SK-N-SH (cell line): Measurements from ENCODE around the gene SMYD4. TPM values are rescaled to one million over a fixed set of nuclear protein-coding genes. Genes with fewer than 3 reads are reported as not detected.

Experiments
- CTCF ChIA-PET: fragments of 300-600, 350-600 bp; formaldehyde crosslinking; extraction: SDS; loops from one replicate; lab custom pipeline; 2021; lab: Yijun Ruan, JAX
- POLR2A ChIA-PET: fragments of 350-600 bp; sonication (Branson Sonifier 250); formaldehyde crosslinking; extraction: SDS; loops from one replicate; lab custom pipeline; 2020; ENCODE audit warnings: antibody characterized with exemption, inconsistent platforms; lab: Yijun Ruan, JAX
- DNase-seq: peaks from one replicate; pipeline ENCODE4 v3.0.0; 2012
- H2AFZ ChIP-seq: fragments of 200-600 bp; sonication (generic); 2 replicates; pipeline ENCODE4 v1.8.1; 2016; ENCODE audit warnings: antibody characterized with exemption, mild to moderate bottlenecking, low read depth
- H3F3A ChIP-seq: fragments of 200-600 bp; sonication (generic); replicated peaks from 2 replicates; pipeline ENCODE3; 2016; ENCODE audit warnings: antibody characterized with exemption, mild to moderate bottlenecking; ENCODE audit not compliant: insufficient read depth
- H3K27ac ChIP-seq, 2 experiments: fragments of 200-500 bp in 1 of 2; fragments of 200-600 bp in 1 of 2; sonication (Bioruptor generic) in 1 of 2; sonication (generic), shearing (Covaris generic) in 1 of 2; 2 replicates each; pipeline versions ENCODE4 v1.5.1 to v1.6.1; 2014 to 2016; ENCODE audit warnings: low read depth in 2 of 2, inconsistent platforms in 1 of 2, low read length in 1 of 2, mild to moderate bottlenecking in 1 of 2, mixed read lengths in 1 of 2
- H3K27me3 ChIP-seq: fragments of 200-600 bp; sonication (generic), shearing (Covaris generic); 2 replicates; pipeline ENCODE4 v1.6.1; 2016; ENCODE audit warnings: mixed run types; ENCODE audit not compliant: insufficient read depth
- H3K36me3 ChIP-seq, 2 experiments: fragments of 200-500 bp in 1 of 2; fragments of 200-600 bp in 1 of 2; sonication (Bioruptor generic) in 1 of 2; sonication (generic) in 1 of 2; replicated peaks in 1 of 2; 2 replicates each; pipeline versions ENCODE3 to v1.5.1; 2014 to 2016; ENCODE audit warnings: low read length in 1 of 2, mild to moderate bottlenecking in 1 of 2; ENCODE audit not compliant: insufficient read depth in 2 of 2, control insufficient read depth in 1 of 2
- H3K4me1 ChIP-seq, 2 experiments: fragments of 200-500 bp in 1 of 2; fragments of 200-600 bp in 1 of 2; sonication (Bioruptor generic) in 1 of 2; sonication (generic), shearing (Covaris generic) in 1 of 2; 2 replicates each; pipeline versions ENCODE4 v1.5.1 to v1.6.1; 2014 to 2016; ENCODE audit warnings: low read depth in 1 of 2, low read length in 1 of 2, mixed run types in 1 of 2; ENCODE audit not compliant: insufficient read depth in 2 of 2, control insufficient read depth in 1 of 2
- H3K4me2 ChIP-seq: fragments of 200-600 bp; sonication (generic), shearing (Covaris generic); 2 replicates; pipeline ENCODE4 v1.6.1; 2017; ENCODE audit warnings: mixed run types
- H3K4me3 ChIP-seq, 2 experiments: fragments of 200-500 bp in 1 of 2; fragments of 200-600 bp in 1 of 2; sonication (Bioruptor generic) in 1 of 2; sonication (generic), shearing (Covaris generic) in 1 of 2; 2 replicates each; pipeline versions ENCODE4 v1.5.1 to v1.8.1; 2014 to 2016; ENCODE audit warnings: low read depth in 2 of 2, inconsistent platforms in 1 of 2, low read length in 1 of 2, mild to moderate bottlenecking in 1 of 2, mixed read lengths in 1 of 2, moderate library complexity in 1 of 2
- H3K79me2 ChIP-seq: fragments of 200-600 bp; sonication (generic); 2 replicates; pipeline ENCODE4 v1.8.1; 2017; ENCODE audit warnings: mild to moderate bottlenecking; ENCODE audit not compliant: insufficient read depth
- H3K9ac ChIP-seq: fragments of 200-600 bp; sonication (generic); 2 replicates; pipeline ENCODE4 v1.6.1; 2017; ENCODE audit warnings: mixed run types
- H3K9me2 ChIP-seq: fragments of 200-600 bp; sonication (generic); 2 replicates; pipeline ENCODE4 v1.6.1; 2017; ENCODE audit warnings: mixed run types
- H3K9me3 ChIP-seq: fragments of 200-600 bp; sonication (generic); 2 replicates; pipeline ENCODE4 v1.6.1; 2017; ENCODE audit warnings: mixed run types, mild to moderate bottlenecking, moderate library complexity
- H4K20me1 ChIP-seq: fragments of 200-600 bp; sonication (generic); 2 replicates; pipeline ENCODE4 v1.6.1; 2017; ENCODE audit warnings: mild to moderate bottlenecking, mixed run types; ENCODE audit not compliant: insufficient read depth
- CHD2 ChIP-seq: fragments of 150-350 bp; IDR thresholded peaks from 2 replicates; pipeline ENCODE4 v1.6.1; 2018; ENCODE audit warnings: low read length; ENCODE audit not compliant: partially characterized antibody
- EP300 ChIP-seq, 2 experiments: IDR thresholded peaks; 2 replicates each; pipeline versions ENCODE4 v1.4.0 to v1.6.1; 2012; ENCODE audit warnings: borderline replicate concordance in 1 of 2, low read depth in 1 of 2, low read length in 1 of 2
- FOSL2 ChIP-seq: IDR thresholded peaks from 2 replicates; pipeline ENCODE4 v1.4.0; 2012; ENCODE audit warnings: low read depth, mild to moderate bottlenecking, moderate library complexity, borderline replicate concordance
- FOXJ3 ChIP-seq: sonication (generic); formaldehyde crosslinking; IDR thresholded peaks from 2 replicates; pipeline ENCODE4 v1.5.1; 2020; ENCODE audit warnings: mild to moderate bottlenecking, missing genetic modification reagents
- FOXM1 ChIP-seq: IDR thresholded peaks from 2 replicates; pipeline ENCODE4 v1.4.0; 2012; ENCODE audit warnings: low read depth, mild to moderate bottlenecking
- GABPA ChIP-seq: IDR thresholded peaks from 2 replicates; pipeline ENCODE4 v1.4.0; 2012; ENCODE audit warnings: low read depth, mild to moderate bottlenecking
- JUND ChIP-seq: IDR thresholded peaks from 2 replicates; pipeline ENCODE4 v1.4.0; 2012
- MAX ChIP-seq: IDR thresholded peaks from 2 replicates; pipeline ENCODE4 v1.4.0; 2012; ENCODE audit warnings: low read depth
- MXI1 ChIP-seq: IDR thresholded peaks from 2 replicates; pipeline ENCODE4 v1.6.1; 2012; ENCODE audit warnings: mild to moderate bottlenecking, low read depth, low read length, improper control_type of control experiment
- NFIC ChIP-seq: IDR thresholded peaks from 2 replicates; pipeline ENCODE4 v1.4.0; 2012; ENCODE audit warnings: borderline replicate concordance
- PBX3 ChIP-seq: IDR thresholded peaks from 2 replicates; pipeline ENCODE4; 2012
- POLR2AphosphoS5 ChIP-seq: IDR thresholded peaks from 2 replicates; pipeline ENCODE4 v1.6.1; 2012; ENCODE audit warnings: low read depth, low read length
- RAD21 ChIP-seq: IDR thresholded peaks from 2 replicates; pipeline ENCODE4 v1.6.1; 2012; ENCODE audit warnings: mild to moderate bottlenecking, low read length
- RCOR1 ChIP-seq: fragments of 150-350 bp; IDR thresholded peaks from 2 replicates; pipeline ENCODE4 v1.6.1; 2017; ENCODE audit warnings: antibody characterized with exemption, low read length
- REST ChIP-seq: IDR thresholded peaks from 2 replicates; pipeline ENCODE4 v1.6.1; 2012; ENCODE audit warnings: mild to moderate bottlenecking, low read depth, low read length, moderate library complexity
- RFX5 ChIP-seq: IDR thresholded peaks from 2 replicates; pipeline ENCODE4 v1.6.1; 2012; ENCODE audit warnings: mild to moderate bottlenecking, improper control_type of control experiment, low read length
- RXRA ChIP-seq: IDR thresholded peaks from 2 replicates; pipeline ENCODE4 v1.4.0; 2012; ENCODE audit warnings: low read depth, mild to moderate bottlenecking, borderline replicate concordance
- SIN3A ChIP-seq: IDR thresholded peaks from 2 replicates; pipeline ENCODE4 v1.6.1; 2012; ENCODE audit warnings: low read depth, mild to moderate bottlenecking, low read length, moderate library complexity, borderline replicate concordance
- TAF1 ChIP-seq: IDR thresholded peaks from 2 replicates; pipeline ENCODE4 v1.6.1; 2012; ENCODE audit warnings: low read depth, mild to moderate bottlenecking, low read length, moderate library complexity, borderline replicate concordance
- TCF12 ChIP-seq: IDR thresholded peaks from 2 replicates; pipeline ENCODE4 v1.4.0; 2012
- TEAD4 ChIP-seq: IDR thresholded peaks from 2 replicates; pipeline ENCODE4 v1.4.0; 2012; ENCODE audit warnings: mild to moderate bottlenecking, borderline replicate concordance; ENCODE audit not compliant: insufficient read depth
- USF1 ChIP-seq: IDR thresholded peaks from 2 replicates; pipeline ENCODE4 v1.4.0; 2012; ENCODE audit warnings: low read depth, borderline replicate concordance
- WGBS: methylation state at CpG from one replicate; pipeline ENCODE4 v1.1.6; 2017; ENCODE audit warnings: low lambda C conversion rate; 5-methylcytosine and 5-hydroxymethylcytosine counted together
- polyA plus RNA-seq, 3 experiments: library from polyadenylated mRNA; depleted of rRNA; stranded (reverse); fragments of >200 nt; gene quantifications; 2 replicates each; pipeline ENCODE4 v1.2.3, GENCODE V29; 2012

Gene SMYD4
- polyA plus RNA-seq, 1 of the 3 experiments (the other 2 are of a cell fraction) = 4.9 TPM

GRCh38 chr17:1776328-1776727, 53.4 kb downstream of the SMYD4 start (continued):
- no peak for TF ChIP-seq REST
- TF ChIP-seq CHD2 = no peak
- TF ChIP-seq POLR2AphosphoS5 = no peak
- TF ChIP-seq FOXM1 = no peak

GRCh38 chr17:1774390-1775176, 55.1 kb downstream of the SMYD4 start:
- ChIA-PET CTCF (interaction anchor here (0.8 to 1.7 kb wide), 6 partner anchors 9 to 126 kb away, joined by 3 to 6 read pairs (median 4); no protein-coding TSS in a partner anchor), POLR2A (no interaction called here)
- H3K4me1 ChIP-seq = peaks cover 0 to 5% of the 10 kb centered on the region in 2 experiments; a peak in 2 of 4 replicates
- WGBS = 94% methylated on average over 20 of the region's 21 CpGs
- no peak for TF ChIP-seq RXRA
- no peak for TF ChIP-seq MAX
- no peak for TF ChIP-seq GABPA
- no peak for TF ChIP-seq MXI1
- TF ChIP-seq EP300 (IDR thresholded peaks at IDR 0.05; ENCODE audit: borderline replicate concordance in 1 of 2, low read depth in 1 of 2, low read length in 1 of 2) = no peak
- no peak for TF ChIP-seq TCF12
- TF ChIP-seq PBX3 = no peak
- no peak for TF ChIP-seq FOSL2
- no peak for TF ChIP-seq RCOR1
- no peak for TF ChIP-seq FOXJ3
- TF ChIP-seq TEAD4 = no peak
- no peak for TF ChIP-seq USF1
- TF ChIP-seq TAF1 = no peak
- no peak for TF ChIP-seq SIN3A
- TF ChIP-seq REST = no peak
- no peak for TF ChIP-seq RAD21
- no peak for TF ChIP-seq JUND
- no peak for TF ChIP-seq NFIC
- TF ChIP-seq RFX5 = no peak
- H2AFZ ChIP-seq = no peak overlapping the region
- H3K9me2 ChIP-seq = no peaks in the 10 kb centered on the region
- H3K4me3 ChIP-seq = no peak overlapping the region
- H3K36me3 ChIP-seq = peaks cover 14 to 29% of the 10 kb centered on the region in 2 experiments
- no peak overlapping the region for H3K4me2 ChIP-seq
- peaks cover 8% of the 10 kb centered on the region for H3F3A ChIP-seq
- no peaks in the 10 kb centered on the region for H3K27me3 ChIP-seq
- no peaks in the 10 kb centered on the region for H3K79me2 ChIP-seq
- H3K27ac ChIP-seq = no peak overlapping the region
- no peak overlapping the region for H3K9ac ChIP-seq
- H4K20me1 ChIP-seq = no peaks in the 10 kb centered on the region
- no peaks in the 10 kb centered on the region for H3K9me3 ChIP-seq
- DNase-seq = no peak
